HCT116 (cell line): ENCODE data around the gene GFOD2. TPM values are rescaled to one million over a fixed set of nuclear protein-coding genes. Genes with fewer than 3 reads are reported as not detected.

Experiments
- ATAC-seq: fragments of 200-7000 bp; cut with Tn5 transposase; 2 replicates; pipeline ENCODE4 v1.9.1; 2020; ENCODE audit warnings: mild to moderate bottlenecking, moderate library complexity
- BruUV-seq: library from RNA; stranded (reverse); fragments of 400-500 nt; replicated peaks from 2 replicates; lab custom pipeline; 2021; lab: Mats Ljungman, UMichigan
- CTCF ChIA-PET: fragments of 300-600 bp; sonication (Branson Sonifier 250); formaldehyde crosslinking; loops from one replicate; lab custom pipeline; 2021; ENCODE audit warnings: antibody characterized with exemption; lab: Charles Lee
- POLR2A ChIA-PET: fragments of 300-600, 350-600 bp; sonication (Branson Sonifier 250); formaldehyde crosslinking; loops from one replicate; lab custom pipeline; 2021; ENCODE audit warnings: antibody characterized with exemption; lab: Charles Lee
- RAD21 ChIA-PET, 2 experiments: fragments of 300-600 bp; sonication (Branson Sonifier 250); formaldehyde crosslinking; loops; one replicate each; lab custom pipeline; 2023; ENCODE audit warnings: low total read pairs in 2 of 2; ENCODE audit not compliant: uncharacterized antibody in 2 of 2, unreplicated experiment in 2 of 2, low non-redundant PET in 1 of 2; lab: Charles Lee
- DNase-seq: peaks from one replicate; pipeline ENCODE4 v3.0.0-alpha.2; 2010; ENCODE audit warnings: low read depth, low spot score
- H2AFZ ChIP-seq: fragments of 200-600 bp; shearing (Covaris generic), sonication (generic); 2 replicates; pipeline ENCODE4 v1.6.1; 2017; ENCODE audit warnings: low read depth, mixed run types, mixed read lengths, antibody characterized with exemption, low read length; ENCODE audit not compliant: poor library complexity, severe bottlenecking
- H3K27ac ChIP-seq: 2 replicates; pipeline ENCODE4 v1.5.1; 2012; ENCODE audit warnings: low read depth, low read length
- H3K27me3 ChIP-seq: fragments of 200-600 bp; sonication (generic); 2 replicates; pipeline ENCODE4 v1.6.1; 2016; ENCODE audit warnings: mixed run types, low read length, mixed read lengths; ENCODE audit not compliant: insufficient read depth
- H3K36me3 ChIP-seq, 2 experiments: fragments of 200-500 bp in 1 of 2; fragments of 200-600 bp in 1 of 2; sonication (Bioruptor generic) in 1 of 2; sonication (generic) in 1 of 2; 2 replicates each; pipeline versions ENCODE4 v1.5.1 to v1.6.1; 2014 to 2016; ENCODE audit warnings: low read length in 2 of 2, inconsistent platforms in 1 of 2, mixed read lengths in 1 of 2, mixed run types in 1 of 2; ENCODE audit not compliant: insufficient read depth in 2 of 2, control insufficient read depth in 1 of 2
- H3K4me1 ChIP-seq, 2 experiments: fragments of 200-600 bp in 1 of 2; sonication (generic) in 1 of 2; 2 replicates each; pipeline versions ENCODE4 v1.5.1 to v1.6.1; 2012 to 2017; ENCODE audit warnings: low read length in 2 of 2, inconsistent platforms in 1 of 2, mild to moderate bottlenecking in 1 of 2, mixed read lengths in 1 of 2, mixed run types in 1 of 2, moderate library complexity in 1 of 2; ENCODE audit not compliant: insufficient read depth in 2 of 2, control insufficient read depth in 1 of 2
- H3K4me2 ChIP-seq: fragments of 200-600 bp; sonication (generic); 2 replicates; pipeline ENCODE4 v1.6.1; 2017; ENCODE audit warnings: mixed run types, low read length, mixed read lengths
- H3K4me3 ChIP-seq, 2 experiments: fragments of 200-600 bp in 1 of 2; sonication (generic) in 1 of 2; replicated peaks in 1 of 2; 2 replicates each; pipeline ENCODE4 v1.5.1; 2011 to 2016; ENCODE audit warnings: low read length in 2 of 2, control low read depth in 1 of 2, low read depth in 1 of 2, mild to moderate bottlenecking in 1 of 2, mixed read lengths in 1 of 2, mixed run types in 1 of 2
- H3K79me2 ChIP-seq: fragments of 200-600 bp; sonication (generic); 2 replicates; pipeline ENCODE4 v1.6.1; 2017; ENCODE audit warnings: mild to moderate bottlenecking, mixed run types, low read length, moderate library complexity, mixed read lengths; ENCODE audit not compliant: insufficient read depth
- H3K9ac ChIP-seq: fragments of 200-600 bp; sonication (generic); 2 replicates; pipeline ENCODE4 v1.6.1; 2016; ENCODE audit warnings: low read length, mixed read lengths
- H3K9me2 ChIP-seq: fragments of 200-600 bp; sonication (generic), shearing (Covaris generic); 2 replicates; pipeline ENCODE4 v1.6.1; 2017; ENCODE audit warnings: mixed run types, mild to moderate bottlenecking, moderate library complexity; ENCODE audit not compliant: insufficient read depth
- H3K9me3 ChIP-seq, 2 experiments: fragments of 200-500 bp in 1 of 2; fragments of 200-600 bp in 1 of 2; sonication (Bioruptor generic) in 1 of 2; sonication (generic) in 1 of 2; 2 replicates each; pipeline ENCODE4 v1.6.1; 2014 to 2017; ENCODE audit warnings: low read length in 2 of 2, mixed read lengths in 2 of 2, inconsistent platforms in 1 of 2, low read depth in 1 of 2, mild to moderate bottlenecking in 1 of 2, mixed run types in 1 of 2, moderate library complexity in 1 of 2; ENCODE audit not compliant: control insufficient read depth in 1 of 2, insufficient read depth in 1 of 2
- H4K20me1 ChIP-seq: fragments of 200-600 bp; sonication (generic), shearing (Covaris generic); 2 replicates; pipeline ENCODE4 v1.6.1; 2017; ENCODE audit warnings: mixed run types, mild to moderate bottlenecking, moderate library complexity; ENCODE audit not compliant: insufficient read depth
- CBX3 ChIP-seq: IDR thresholded peaks from 2 replicates; pipeline ENCODE4 v1.6.1; 2012; ENCODE audit warnings: low read depth
- CEBPB ChIP-seq: IDR thresholded peaks from 2 replicates; pipeline ENCODE4 v1.6.1; 2012; ENCODE audit warnings: low read depth
- EGR1 ChIP-seq: IDR thresholded peaks from 2 replicates; pipeline ENCODE4 v1.6.1; 2012; ENCODE audit warnings: low read depth
- ELF1 ChIP-seq: IDR thresholded peaks from 2 replicates; pipeline ENCODE4 v1.6.1; 2012; ENCODE audit warnings: low read depth, borderline replicate concordance
- EZH2 ChIP-seq: fragments of 200-600 bp; sonication (generic); IDR thresholded peaks from 2 replicates; pipeline ENCODE4 v1.6.1; 2017; ENCODE audit warnings: antibody characterized with exemption, mixed run types
- EZH2phosphoT487 ChIP-seq: fragments of 200-600 bp; IDR thresholded peaks from 2 replicates; pipeline ENCODE4 v1.6.1; 2018; ENCODE audit warnings: antibody characterized with exemption, borderline replicate concordance
- FOSL1 ChIP-seq: IDR thresholded peaks from 2 replicates; pipeline ENCODE4 v1.6.1; 2012; ENCODE audit warnings: low read depth
- POLR2A ChIP-seq: IDR thresholded peaks from 2 replicates; pipeline ENCODE4 v1.7.0; 2011; ENCODE audit warnings: borderline replicate concordance; ENCODE audit not compliant: insufficient read depth, insufficient read length; ENCODE audit errors: extremely low read depth
- POLR2AphosphoS5 ChIP-seq: IDR thresholded peaks from 2 replicates; pipeline ENCODE4 v1.6.1; 2011; ENCODE audit warnings: mild to moderate bottlenecking, low read depth, low read length, moderate library complexity
- RAD21 ChIP-seq: IDR thresholded peaks from 2 replicates; pipeline ENCODE4 v1.6.1; 2012; ENCODE audit warnings: low read depth, mild to moderate bottlenecking
- SP1 ChIP-seq: IDR thresholded peaks from 2 replicates; pipeline ENCODE4 v1.6.1; 2012; ENCODE audit warnings: low read depth
- SRF ChIP-seq: IDR thresholded peaks from 2 replicates; pipeline ENCODE4 v1.6.1; 2012; ENCODE audit warnings: low read depth
- TCF7L2 ChIP-seq: IDR thresholded peaks from 2 replicates; pipeline ENCODE4 v1.7.0; 2011; ENCODE audit warnings: borderline replicate concordance, inconsistent platforms; ENCODE audit not compliant: insufficient read depth, insufficient read length; ENCODE audit errors: extremely low read depth
- YY1 ChIP-seq: IDR thresholded peaks from 2 replicates; pipeline ENCODE4 v1.6.1; 2011; ENCODE audit warnings: low read length, low read depth, moderate library complexity, mild to moderate bottlenecking; ENCODE audit not compliant: insufficient replicate concordance; ENCODE audit errors: extremely low read depth
- ZFX ChIP-seq: fragments of 450-650 bp; IDR thresholded peaks from 2 replicates; pipeline ENCODE4 v1.6.1; 2017
- ZNF274 ChIP-seq: fragments of 200-500 bp; sonication (Bioruptor generic); IDR thresholded peaks from 2 replicates; pipeline ENCODE4 v1.6.1; 2014; ENCODE audit warnings: mild to moderate bottlenecking, low read depth, low read length, inconsistent platforms
- intact Hi-C: fragments of 100-400 bp; cut with micrococcal nuclease; formaldehyde crosslinking; loops from 2 replicates; pipeline ENCODE4 v1.10.0; 2022
- total RNA-seq: library from RNA; stranded (reverse); gene quantifications from one replicate; pipeline ENCODE4 v1.2.1, GENCODE V29; 2021; ENCODE audit not compliant: unreplicated experiment
- TF ChIP-seq, protein P1 (sequence below): IDR thresholded peaks from 2 replicates; pipeline ENCODE4 v1.6.1; 2012
- TF ChIP-seq, protein P2 (sequence below): IDR thresholded peaks from 2 replicates; pipeline ENCODE4 v1.6.1; 2012
- TF ChIP-seq, protein P3 (sequence below): IDR thresholded peaks from 2 replicates; pipeline ENCODE4 v1.6.1; 2011; ENCODE audit warnings: mild to moderate bottlenecking, low read length, moderate library complexity; ENCODE audit not compliant: insufficient replicate concordance; ENCODE audit errors: extremely low read depth
- TF ChIP-seq, protein P4 (sequence below), 3 experiments: fragments of 200-600 bp in 1 of 3; sonication (generic) in 1 of 3; IDR thresholded peaks in 2 of 3; conservative IDR thresholded peaks in 1 of 3; 2 replicates each; pipeline ENCODE4 v1.5.1; 2012 to 2017; ENCODE audit warnings: low read depth in 2 of 3, low read length in 2 of 3, antibody characterized with exemption in 1 of 3, borderline replicate concordance in 1 of 3, control low read depth in 1 of 3, mild to moderate bottlenecking in 1 of 3, mixed read lengths in 1 of 3, mixed run types in 1 of 3, moderate library complexity in 1 of 3; ENCODE audit not compliant: insufficient read depth in 1 of 3

GFOD2 gene
- total RNA-seq, 1 experiment from 2014 or later: 17.4 TPM

DNA sequence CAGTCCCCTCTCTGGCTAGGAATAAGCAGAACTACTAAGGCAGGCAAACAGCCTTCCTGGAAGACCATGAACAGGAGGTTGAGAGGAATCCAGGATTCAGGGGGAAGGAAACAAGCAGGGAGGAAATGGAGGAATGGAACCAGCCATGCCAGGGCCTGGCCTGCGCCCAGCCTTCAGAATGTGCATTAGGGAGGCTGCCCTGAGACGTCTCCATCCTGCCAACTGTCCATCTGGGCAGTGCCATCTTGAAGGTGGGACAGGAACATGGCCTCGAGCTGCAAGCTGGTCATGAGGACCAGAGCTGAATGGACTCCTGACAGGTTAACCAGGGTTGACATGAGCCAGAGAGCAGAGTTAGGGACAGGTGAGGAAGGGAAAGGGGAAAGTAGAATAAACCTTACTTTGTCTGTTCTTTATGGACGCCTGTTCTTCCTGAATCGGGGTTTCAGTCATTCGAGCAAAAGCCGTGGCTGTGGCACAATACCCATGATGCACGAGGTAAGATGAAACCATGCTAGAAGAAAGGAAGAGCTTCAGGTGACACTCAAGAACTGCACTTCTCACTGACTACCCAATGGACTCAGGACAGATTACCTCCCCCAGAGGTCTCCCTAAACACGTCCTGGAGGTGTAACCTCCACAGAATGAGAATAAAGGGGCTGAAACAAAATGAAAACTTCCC lies 12.1 kb upstream of the GFOD2 start:
- intact Hi-C loops: no loop called here
- Histone ChIP-seq H3K27me3 (no peaks in the 10 kb centered on the region), H3K36me3 (peaks cover 4 to 5% of the 10 kb centered on the region in 2 experiments; a peak in 3 of 4 replicates), H3K9me3 (no peaks in the 10 kb centered on the region), H3K4me2 (no peak overlapping the region), H3K79me2 (no peaks in the 10 kb centered on the region), H2AFZ (no peak overlapping the region), H3K4me1 (no peaks in the 10 kb centered on the region), H3K9me2 (no peaks in the 10 kb centered on the region), H4K20me1 (no peaks in the 10 kb centered on the region), H3K27ac (no peak overlapping the region), H3K9ac (no peak overlapping the region), H3K4me3 (no peak overlapping the region)
- CTCF ChIA-PET: no interaction called here
- DNase-seq (no peak), ATAC-seq (no peak)
- no TSS peak for BruUV-seq
- POLR2A ChIA-PET: no interaction called here
- RAD21 ChIA-PET: no interaction called here
- TF ChIP-seq EZH2 (no peak), YY1 (no peak), TCF7L2 (no peak), SP1 (no peak), ELF1 (no peak), POLR2A (no peak), ZNF274 (no peak), FOSL1 (no peak), EZH2phosphoT487 (no peak), CEBPB (no peak), SRF (no peak), ZFX (no peak), POLR2AphosphoS5 (no peak), RAD21 (no peak), CBX3 (no peak), EGR1 (no peak)
- TF ChIP-seq, protein P1, sequence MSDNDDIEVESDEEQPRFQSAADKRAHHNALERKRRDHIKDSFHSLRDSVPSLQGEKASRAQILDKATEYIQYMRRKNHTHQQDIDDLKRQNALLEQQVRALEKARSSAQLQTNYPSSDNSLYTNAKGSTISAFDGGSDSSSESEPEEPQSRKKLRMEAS: no peak
- TF ChIP-seq, protein P2, sequence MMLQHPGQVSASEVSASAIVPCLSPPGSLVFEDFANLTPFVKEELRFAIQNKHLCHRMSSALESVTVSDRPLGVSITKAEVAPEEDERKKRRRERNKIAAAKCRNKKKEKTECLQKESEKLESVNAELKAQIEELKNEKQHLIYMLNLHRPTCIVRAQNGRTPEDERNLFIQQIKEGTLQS: no peak
- TF ChIP-seq, protein P3, sequence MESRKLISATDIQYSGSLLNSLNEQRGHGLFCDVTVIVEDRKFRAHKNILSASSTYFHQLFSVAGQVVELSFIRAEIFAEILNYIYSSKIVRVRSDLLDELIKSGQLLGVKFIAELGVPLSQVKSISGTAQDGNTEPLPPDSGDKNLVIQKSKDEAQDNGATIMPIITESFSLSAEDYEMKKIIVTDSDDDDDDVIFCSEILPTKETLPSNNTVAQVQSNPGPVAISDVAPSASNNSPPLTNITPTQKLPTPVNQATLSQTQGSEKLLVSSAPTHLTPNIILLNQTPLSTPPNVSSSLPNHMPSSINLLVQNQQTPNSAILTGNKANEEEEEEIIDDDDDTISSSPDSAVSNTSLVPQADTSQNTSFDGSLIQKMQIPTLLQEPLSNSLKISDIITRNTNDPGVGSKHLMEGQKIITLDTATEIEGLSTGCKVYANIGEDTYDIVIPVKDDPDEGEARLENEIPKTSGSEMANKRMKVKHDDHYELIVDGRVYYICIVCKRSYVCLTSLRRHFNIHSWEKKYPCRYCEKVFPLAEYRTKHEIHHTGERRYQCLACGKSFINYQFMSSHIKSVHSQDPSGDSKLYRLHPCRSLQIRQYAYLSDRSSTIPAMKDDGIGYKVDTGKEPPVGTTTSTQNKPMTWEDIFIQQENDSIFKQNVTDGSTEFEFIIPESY: no peak
- TF ChIP-seq, protein P4, sequence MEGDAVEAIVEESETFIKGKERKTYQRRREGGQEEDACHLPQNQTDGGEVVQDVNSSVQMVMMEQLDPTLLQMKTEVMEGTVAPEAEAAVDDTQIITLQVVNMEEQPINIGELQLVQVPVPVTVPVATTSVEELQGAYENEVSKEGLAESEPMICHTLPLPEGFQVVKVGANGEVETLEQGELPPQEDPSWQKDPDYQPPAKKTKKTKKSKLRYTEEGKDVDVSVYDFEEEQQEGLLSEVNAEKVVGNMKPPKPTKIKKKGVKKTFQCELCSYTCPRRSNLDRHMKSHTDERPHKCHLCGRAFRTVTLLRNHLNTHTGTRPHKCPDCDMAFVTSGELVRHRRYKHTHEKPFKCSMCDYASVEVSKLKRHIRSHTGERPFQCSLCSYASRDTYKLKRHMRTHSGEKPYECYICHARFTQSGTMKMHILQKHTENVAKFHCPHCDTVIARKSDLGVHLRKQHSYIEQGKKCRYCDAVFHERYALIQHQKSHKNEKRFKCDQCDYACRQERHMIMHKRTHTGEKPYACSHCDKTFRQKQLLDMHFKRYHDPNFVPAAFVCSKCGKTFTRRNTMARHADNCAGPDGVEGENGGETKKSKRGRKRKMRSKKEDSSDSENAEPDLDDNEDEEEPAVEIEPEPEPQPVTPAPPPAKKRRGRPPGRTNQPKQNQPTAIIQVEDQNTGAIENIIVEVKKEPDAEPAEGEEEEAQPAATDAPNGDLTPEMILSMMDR (IDR thresholded peaks at IDR 0.05 in 2 of 3, conservative IDR thresholded peaks at IDR 0.05 in 1 of 3; ENCODE audit: borderline replicate concordance in 1 of 3, insufficient read depth in 1 of 3, low read depth in 2 of 3, low read length in 2 of 3): no peak
